ENCODE data around the gene ATG7.

- TF ChIP-seq POLR2A (IDR thresholded peaks at IDR 0.05) (no peak), CTCF (IDR thresholded peaks at IDR 0.05) (no peak)
Measured at GRCh38 chr3:11459186-11459824, 187.1 kb downstream of the ATG7 start.

All from thyroid gland (tissue), 4 donors.